IMR-90 (cell line): ENCODE measurements around the gene ZKSCAN7.

Experiments
- BHLHE40 ChIP-seq: fragments of 150-350 bp; IDR thresholded peaks from 2 replicates; pipeline ENCODE4 v1.6.1; 2016; ENCODE audit warnings: mild to moderate bottlenecking, low read depth, low read length
- CHD1 ChIP-seq: IDR thresholded peaks from 2 replicates; pipeline ENCODE4 v1.6.1; 2012; ENCODE audit warnings: low read depth, low read length, improper control_type of control experiment
- MAZ ChIP-seq: IDR thresholded peaks from 2 replicates; pipeline ENCODE4 v1.6.1; 2012; ENCODE audit warnings: low read depth, mild to moderate bottlenecking, low read length, improper control_type of control experiment, moderate library complexity, borderline replicate concordance
- MXI1 ChIP-seq: IDR thresholded peaks from 2 replicates; pipeline ENCODE4 v1.6.1; 2012; ENCODE audit warnings: low read depth, mild to moderate bottlenecking, low read length, moderate library complexity, borderline replicate concordance
- NFE2L2 ChIP-seq: fragments of 150-350 bp; IDR thresholded peaks from 2 replicates; pipeline ENCODE4 v1.6.1; 2016; ENCODE audit warnings: low read depth, mild to moderate bottlenecking, low read length
- POLR2A ChIP-seq: IDR thresholded peaks from 2 replicates; pipeline ENCODE4 v1.6.1; 2012; ENCODE audit warnings: mild to moderate bottlenecking, low read depth, low read length
- RAD21 ChIP-seq: IDR thresholded peaks from 2 replicates; pipeline ENCODE4 v1.6.1; 2012; ENCODE audit warnings: low read length, improper control_type of control experiment
- RFX5 ChIP-seq: IDR thresholded peaks from 2 replicates; pipeline ENCODE4 v1.8.0; 2012; ENCODE audit warnings: low read depth, mild to moderate bottlenecking, low read length, moderate library complexity
- SMC3 ChIP-seq: fragments of 150-350 bp; IDR thresholded peaks from 2 replicates; pipeline ENCODE4 v1.6.1; 2016; ENCODE audit warnings: low read depth, mild to moderate bottlenecking, antibody characterized with exemption, low read length, moderate library complexity
- TF ChIP-seq, protein P1 (sequence below): fragments of 150-350 bp; IDR thresholded peaks from 2 replicates; pipeline ENCODE4 v1.6.1; 2017; ENCODE audit warnings: mild to moderate bottlenecking, antibody characterized with exemption, low read length, low read depth
- TF ChIP-seq, protein P2 (sequence below): conservative IDR thresholded peaks from 2 replicates; pipeline ENCODE4 v1.5.1; 2012; ENCODE audit warnings: mild to moderate bottlenecking, low read depth, low read length, improper control_type of control experiment

DNA sequence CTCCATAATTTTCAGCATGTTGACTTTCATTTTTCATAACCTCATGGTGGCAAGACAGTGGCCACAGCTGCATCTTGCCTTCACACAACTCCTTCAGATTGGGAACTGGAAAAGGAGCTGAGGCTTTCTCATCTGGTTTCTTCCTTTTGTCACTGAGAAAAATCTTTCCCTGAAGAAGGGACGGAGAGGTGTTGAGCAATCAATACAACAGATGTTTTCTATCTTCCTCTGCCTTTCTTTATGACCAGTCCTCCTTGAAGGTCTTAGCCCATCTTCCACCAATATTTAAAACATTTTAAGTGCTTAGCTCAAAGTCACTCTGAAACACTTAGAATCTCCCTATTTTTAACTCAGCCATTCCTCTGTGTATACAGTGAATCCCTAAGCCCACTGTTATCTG, 41.6 kb downstream of the ZKSCAN7 start:
- TF ChIP-seq MAZ = no peak
- TF ChIP-seq, protein P1, sequence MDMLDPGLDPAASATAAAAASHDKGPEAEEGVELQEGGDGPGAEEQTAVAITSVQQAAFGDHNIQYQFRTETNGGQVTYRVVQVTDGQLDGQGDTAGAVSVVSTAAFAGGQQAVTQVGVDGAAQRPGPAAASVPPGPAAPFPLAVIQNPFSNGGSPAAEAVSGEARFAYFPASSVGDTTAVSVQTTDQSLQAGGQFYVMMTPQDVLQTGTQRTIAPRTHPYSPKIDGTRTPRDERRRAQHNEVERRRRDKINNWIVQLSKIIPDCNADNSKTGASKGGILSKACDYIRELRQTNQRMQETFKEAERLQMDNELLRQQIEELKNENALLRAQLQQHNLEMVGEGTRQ = no peak
- TF ChIP-seq MXI1 = no peak
- TF ChIP-seq, protein P2, sequence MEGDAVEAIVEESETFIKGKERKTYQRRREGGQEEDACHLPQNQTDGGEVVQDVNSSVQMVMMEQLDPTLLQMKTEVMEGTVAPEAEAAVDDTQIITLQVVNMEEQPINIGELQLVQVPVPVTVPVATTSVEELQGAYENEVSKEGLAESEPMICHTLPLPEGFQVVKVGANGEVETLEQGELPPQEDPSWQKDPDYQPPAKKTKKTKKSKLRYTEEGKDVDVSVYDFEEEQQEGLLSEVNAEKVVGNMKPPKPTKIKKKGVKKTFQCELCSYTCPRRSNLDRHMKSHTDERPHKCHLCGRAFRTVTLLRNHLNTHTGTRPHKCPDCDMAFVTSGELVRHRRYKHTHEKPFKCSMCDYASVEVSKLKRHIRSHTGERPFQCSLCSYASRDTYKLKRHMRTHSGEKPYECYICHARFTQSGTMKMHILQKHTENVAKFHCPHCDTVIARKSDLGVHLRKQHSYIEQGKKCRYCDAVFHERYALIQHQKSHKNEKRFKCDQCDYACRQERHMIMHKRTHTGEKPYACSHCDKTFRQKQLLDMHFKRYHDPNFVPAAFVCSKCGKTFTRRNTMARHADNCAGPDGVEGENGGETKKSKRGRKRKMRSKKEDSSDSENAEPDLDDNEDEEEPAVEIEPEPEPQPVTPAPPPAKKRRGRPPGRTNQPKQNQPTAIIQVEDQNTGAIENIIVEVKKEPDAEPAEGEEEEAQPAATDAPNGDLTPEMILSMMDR = no peak
- TF ChIP-seq RAD21 = no peak
- TF ChIP-seq POLR2A = no peak
- no peak for TF ChIP-seq SMC3
- TF ChIP-seq CHD1 = no peak
- TF ChIP-seq NFE2L2 = no peak
- TF ChIP-seq BHLHE40 = no peak
- no peak for TF ChIP-seq RFX5
